Middle frontal gyrus (tissue), 1 donor: ENCODE data around the gene MDM4.

ENCODE experiments used
- DNase-seq: peaks from one replicate; pipeline ENCODE4 v3.0.0-alpha.2; 2015; ENCODE audit warnings: low spot score; ENCODE audit errors: extremely low spot score

MDM4 gene

GRCh38 chr1:204576422-204576821 is 60.2 kb downstream of the MDM4 start:
- no peak for DNase-seq

- no peak for DNase-seq
These were observed 61.7 kb downstream of the MDM4 start for GRCh38 chr1:204577794-204578478.

GRCh38 chr1:204578867-204579664 is 62.9 kb downstream of the MDM4 start:
- DNase-seq = no peak

GRCh38 chr1:204579681-204580080 is 63.5 kb downstream of the MDM4 start:
- DNase-seq = no peak

GRCh38 chr1:204580862-204581261 is 64.7 kb downstream of the MDM4 start:
- no peak for DNase-seq

DNA sequence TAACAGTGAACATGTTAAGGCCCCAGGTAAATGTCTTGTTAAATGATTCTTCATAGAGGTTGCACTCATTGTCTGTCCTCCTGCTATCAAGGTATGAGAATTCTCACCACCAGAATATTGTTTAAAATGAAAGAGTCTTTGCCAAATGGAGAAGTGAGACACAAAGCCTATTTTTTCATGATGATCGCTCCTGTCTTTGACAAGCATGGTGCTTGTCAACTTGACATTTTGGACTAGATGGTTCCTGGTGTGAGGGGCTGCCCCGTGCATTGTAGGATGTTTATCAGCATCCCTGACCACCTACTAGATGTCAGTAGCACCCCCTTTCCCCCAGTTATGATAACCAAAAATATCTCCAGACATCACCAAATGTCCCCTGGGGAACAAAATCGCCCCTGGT is 65.6 kb downstream of the MDM4 start:
- DNase-seq = no peak

DNA sequence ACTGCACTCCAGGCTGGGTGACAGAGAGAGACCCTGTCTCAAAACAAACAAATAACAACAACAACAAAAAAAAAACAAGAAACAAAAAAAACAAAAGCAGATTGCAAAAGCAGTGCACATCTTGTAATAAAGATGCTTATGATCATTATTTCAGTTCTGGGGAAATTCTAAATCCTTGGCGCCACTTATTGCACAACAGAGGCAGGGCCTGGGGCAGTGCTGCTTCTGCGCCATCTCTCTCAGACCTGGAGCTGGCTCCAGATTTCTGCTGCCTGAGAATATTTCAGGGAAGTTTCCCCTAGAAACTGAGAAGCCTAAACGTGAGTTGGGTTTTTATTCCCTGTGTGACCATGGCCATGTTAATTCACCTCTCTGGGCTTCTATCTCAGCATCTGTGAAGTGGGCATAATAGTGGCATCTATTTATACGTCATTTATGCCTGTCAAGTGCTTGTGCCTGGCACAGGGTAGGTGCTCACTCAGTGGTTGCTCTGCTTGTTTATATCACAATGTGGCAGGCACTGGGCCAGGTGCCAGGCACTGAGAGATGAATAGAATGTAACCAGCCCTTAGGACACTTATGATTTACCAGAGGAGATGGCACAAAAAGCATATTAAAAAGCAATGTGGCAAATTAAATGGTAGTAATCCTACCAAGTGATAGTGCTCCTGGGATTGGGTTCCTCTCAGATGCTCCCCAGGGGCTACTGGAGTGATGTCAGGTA is 67.9 kb downstream of the MDM4 start:
- DNase-seq = no peak

- DNase-seq = no peak
These were observed 68.6 kb downstream of the MDM4 start for GRCh38 chr1:204584699-204585372.

- DNase-seq = no peak
These were observed 71.4 kb downstream of the MDM4 start for GRCh38 chr1:204587621-204588020.

DNA sequence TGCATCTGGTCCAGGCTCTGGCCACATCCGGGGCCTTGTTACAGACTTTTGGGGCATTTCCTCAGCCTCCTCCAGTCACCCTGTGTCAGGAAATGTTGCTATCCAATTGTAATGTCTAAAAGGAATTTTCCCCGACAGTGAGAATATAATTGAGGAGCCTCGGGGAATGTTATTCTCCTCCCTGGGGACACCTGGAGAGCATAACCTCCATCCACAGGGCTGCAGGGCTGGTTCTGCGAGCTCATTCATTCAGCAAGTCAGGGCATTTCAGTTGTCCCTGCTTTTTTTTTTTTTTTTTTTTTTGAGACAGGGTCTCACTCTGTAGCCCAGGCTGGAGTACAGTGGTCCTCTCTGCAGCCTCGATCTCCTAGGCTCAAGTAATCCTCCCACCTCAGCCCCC is 72.6 kb downstream of the MDM4 start:
- DNase-seq = no peak

GRCh38 chr1:204589409-204590038 is 73.3 kb downstream of the MDM4 start:
- no peak for DNase-seq

DNA sequence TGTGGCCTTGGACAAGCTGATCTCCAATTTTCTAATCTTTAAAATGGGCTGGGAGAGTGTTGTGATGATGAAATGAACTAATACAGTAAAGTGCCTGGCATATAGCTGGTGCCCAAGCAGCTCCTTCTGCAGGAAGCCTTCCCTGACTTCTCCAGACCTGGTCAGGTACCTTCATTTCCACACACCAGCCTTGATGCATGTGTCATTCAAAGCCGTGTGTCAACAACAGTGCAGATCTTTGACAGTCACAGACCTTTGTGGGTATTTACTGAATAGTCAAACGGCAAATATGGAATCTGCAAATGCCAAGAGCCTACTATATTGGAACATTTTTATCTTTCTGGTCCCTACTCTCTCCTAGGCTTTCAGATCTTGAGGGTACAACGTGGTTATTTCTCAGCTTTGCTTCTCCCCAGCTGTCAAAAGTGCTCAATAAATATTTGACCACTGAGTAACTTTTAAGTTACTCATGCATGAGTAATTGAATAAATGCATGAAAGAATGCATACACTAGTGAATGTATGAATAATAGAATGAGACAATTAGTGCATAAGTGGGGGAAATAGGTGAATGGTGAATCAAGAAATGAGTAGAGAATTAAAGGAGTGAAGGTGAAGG is 75.4 kb downstream of the MDM4 start:
- no peak for DNase-seq

GRCh38 chr1:204592246-204592948 is 76.2 kb downstream of the MDM4 start:
- no peak for DNase-seq

DNA sequence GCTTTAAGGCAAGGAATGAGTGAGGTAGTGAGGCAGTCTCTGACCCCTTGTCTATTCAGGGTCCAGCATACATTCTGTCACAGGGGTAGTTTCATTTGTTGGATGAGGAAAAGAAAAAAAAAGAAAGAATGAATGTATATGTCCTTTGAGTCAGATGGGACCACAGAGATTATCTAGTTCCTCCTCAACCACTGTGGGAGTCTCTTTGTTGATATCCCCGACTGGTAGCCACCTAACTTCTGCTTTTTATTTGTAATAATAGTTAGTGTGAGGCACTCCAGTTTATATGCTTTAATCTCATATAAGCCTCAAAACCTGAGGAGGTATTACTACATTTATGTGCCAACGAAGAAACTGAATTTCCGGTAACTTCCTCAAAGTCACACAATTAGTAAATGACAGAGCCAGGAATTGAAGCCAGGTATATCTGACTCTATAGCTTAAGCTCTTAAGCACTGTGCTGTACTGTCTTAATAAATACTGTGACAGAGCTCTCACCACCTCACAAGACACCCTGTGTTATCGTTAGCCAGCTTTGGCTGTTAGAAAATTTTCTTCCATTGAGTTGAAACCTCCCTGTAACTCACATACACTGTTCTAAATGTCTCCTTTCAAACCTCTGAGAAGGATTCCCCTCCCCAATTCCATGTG is 82.2 kb downstream of the MDM4 start:
- no peak for DNase-seq

DNA sequence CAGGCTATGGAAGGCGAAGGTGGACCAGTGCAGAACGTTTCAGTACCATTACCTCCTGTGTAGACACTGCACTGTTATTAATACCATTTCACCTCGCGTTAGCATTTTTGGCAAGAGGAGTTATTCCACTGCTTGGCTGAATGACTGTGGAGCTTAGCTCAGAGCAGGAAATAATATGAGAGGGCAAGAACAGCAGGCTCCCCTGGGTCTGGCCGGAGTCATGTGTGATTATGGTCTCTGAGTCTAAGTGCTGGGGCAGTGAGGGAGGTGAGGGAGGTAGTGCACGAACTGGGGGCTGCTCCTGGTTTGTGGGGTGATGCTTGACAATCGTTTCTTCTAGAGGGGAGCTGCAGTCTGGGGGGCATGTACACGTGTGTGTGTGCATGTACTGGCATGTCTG is 82.9 kb downstream of the MDM4 start:
- DNase-seq = no peak

GRCh38 chr1:204599596-204599995 is 83.4 kb downstream of the MDM4 start:
- no peak for DNase-seq

- DNase-seq = no peak
These were observed 84.0 kb downstream of the MDM4 start for GRCh38 chr1:204600203-204600602.

- no peak for DNase-seq
These were observed 84.8 kb downstream of the MDM4 start for GRCh38 chr1:204600968-204601367.

GRCh38 chr1:204602111-204602579 is 85.9 kb downstream of the MDM4 start:
- no peak for DNase-seq
